HCT116 (cell line): Measurements from ENCODE around the gene CREG2. TPM values are rescaled to one million over a fixed set of nuclear protein-coding genes. Genes with fewer than 3 reads are reported as not detected.

Source experiments
- ATAC-seq: fragments of 200-7000 bp; cut with Tn5 transposase; 2 replicates; pipeline ENCODE4 v1.9.1; 2020; ENCODE audit warnings: mild to moderate bottlenecking, moderate library complexity
- BruUV-seq: library from RNA; stranded (reverse); fragments of 400-500 nt; replicated peaks from 2 replicates; lab custom pipeline; 2021; lab: Mats Ljungman, UMichigan
- CTCF ChIA-PET: fragments of 300-600 bp; sonication (Branson Sonifier 250); formaldehyde crosslinking; loops from one replicate; lab custom pipeline; 2021; ENCODE audit warnings: antibody characterized with exemption; lab: Charles Lee
- POLR2A ChIA-PET: fragments of 300-600, 350-600 bp; sonication (Branson Sonifier 250); formaldehyde crosslinking; loops from one replicate; lab custom pipeline; 2021; ENCODE audit warnings: antibody characterized with exemption; lab: Charles Lee
- RAD21 ChIA-PET, 2 experiments: fragments of 300-600 bp; sonication (Branson Sonifier 250); formaldehyde crosslinking; loops; one replicate each; lab custom pipeline; 2023; ENCODE audit warnings: low total read pairs in 2 of 2; ENCODE audit not compliant: uncharacterized antibody in 2 of 2, unreplicated experiment in 2 of 2, low non-redundant PET in 1 of 2; lab: Charles Lee
- DNase-seq: peaks from one replicate; pipeline ENCODE4 v3.0.0-alpha.2; 2010; ENCODE audit warnings: low read depth, low spot score
- H2AFZ ChIP-seq: fragments of 200-600 bp; shearing (Covaris generic), sonication (generic); 2 replicates; pipeline ENCODE4 v1.6.1; 2017; ENCODE audit warnings: low read depth, mixed run types, mixed read lengths, antibody characterized with exemption, low read length; ENCODE audit not compliant: poor library complexity, severe bottlenecking
- H3K27ac ChIP-seq: 2 replicates; pipeline ENCODE4 v1.5.1; 2012; ENCODE audit warnings: low read depth, low read length
- H3K27me3 ChIP-seq: fragments of 200-600 bp; sonication (generic); 2 replicates; pipeline ENCODE4 v1.6.1; 2016; ENCODE audit warnings: mixed run types, low read length, mixed read lengths; ENCODE audit not compliant: insufficient read depth
- H3K36me3 ChIP-seq, 2 experiments: fragments of 200-500 bp in 1 of 2; fragments of 200-600 bp in 1 of 2; sonication (Bioruptor generic) in 1 of 2; sonication (generic) in 1 of 2; 2 replicates each; pipeline versions ENCODE4 v1.5.1 to v1.6.1; 2014 to 2016; ENCODE audit warnings: low read length in 2 of 2, inconsistent platforms in 1 of 2, mixed read lengths in 1 of 2, mixed run types in 1 of 2; ENCODE audit not compliant: insufficient read depth in 2 of 2, control insufficient read depth in 1 of 2
- H3K4me1 ChIP-seq, 2 experiments: fragments of 200-600 bp in 1 of 2; sonication (generic) in 1 of 2; 2 replicates each; pipeline versions ENCODE4 v1.5.1 to v1.6.1; 2012 to 2017; ENCODE audit warnings: low read length in 2 of 2, inconsistent platforms in 1 of 2, mild to moderate bottlenecking in 1 of 2, mixed read lengths in 1 of 2, mixed run types in 1 of 2, moderate library complexity in 1 of 2; ENCODE audit not compliant: insufficient read depth in 2 of 2, control insufficient read depth in 1 of 2
- H3K4me2 ChIP-seq: fragments of 200-600 bp; sonication (generic); 2 replicates; pipeline ENCODE4 v1.6.1; 2017; ENCODE audit warnings: mixed run types, low read length, mixed read lengths
- H3K4me3 ChIP-seq, 2 experiments: fragments of 200-600 bp in 1 of 2; sonication (generic) in 1 of 2; replicated peaks in 1 of 2; 2 replicates each; pipeline ENCODE4 v1.5.1; 2011 to 2016; ENCODE audit warnings: low read length in 2 of 2, control low read depth in 1 of 2, low read depth in 1 of 2, mild to moderate bottlenecking in 1 of 2, mixed read lengths in 1 of 2, mixed run types in 1 of 2
- H3K79me2 ChIP-seq: fragments of 200-600 bp; sonication (generic); 2 replicates; pipeline ENCODE4 v1.6.1; 2017; ENCODE audit warnings: mild to moderate bottlenecking, mixed run types, low read length, moderate library complexity, mixed read lengths; ENCODE audit not compliant: insufficient read depth
- H3K9ac ChIP-seq: fragments of 200-600 bp; sonication (generic); 2 replicates; pipeline ENCODE4 v1.6.1; 2016; ENCODE audit warnings: low read length, mixed read lengths
- H3K9me2 ChIP-seq: fragments of 200-600 bp; sonication (generic), shearing (Covaris generic); 2 replicates; pipeline ENCODE4 v1.6.1; 2017; ENCODE audit warnings: mixed run types, mild to moderate bottlenecking, moderate library complexity; ENCODE audit not compliant: insufficient read depth
- H3K9me3 ChIP-seq, 2 experiments: fragments of 200-500 bp in 1 of 2; fragments of 200-600 bp in 1 of 2; sonication (Bioruptor generic) in 1 of 2; sonication (generic) in 1 of 2; 2 replicates each; pipeline ENCODE4 v1.6.1; 2014 to 2017; ENCODE audit warnings: low read length in 2 of 2, mixed read lengths in 2 of 2, inconsistent platforms in 1 of 2, low read depth in 1 of 2, mild to moderate bottlenecking in 1 of 2, mixed run types in 1 of 2, moderate library complexity in 1 of 2; ENCODE audit not compliant: control insufficient read depth in 1 of 2, insufficient read depth in 1 of 2
- H4K20me1 ChIP-seq: fragments of 200-600 bp; sonication (generic), shearing (Covaris generic); 2 replicates; pipeline ENCODE4 v1.6.1; 2017; ENCODE audit warnings: mixed run types, mild to moderate bottlenecking, moderate library complexity; ENCODE audit not compliant: insufficient read depth
- CEBPB ChIP-seq: IDR thresholded peaks from 2 replicates; pipeline ENCODE4 v1.6.1; 2012; ENCODE audit warnings: low read depth
- EGR1 ChIP-seq: IDR thresholded peaks from 2 replicates; pipeline ENCODE4 v1.6.1; 2012; ENCODE audit warnings: low read depth
- EZH2 ChIP-seq: fragments of 200-600 bp; sonication (generic); IDR thresholded peaks from 2 replicates; pipeline ENCODE4 v1.6.1; 2017; ENCODE audit warnings: antibody characterized with exemption, mixed run types
- EZH2phosphoT487 ChIP-seq: fragments of 200-600 bp; IDR thresholded peaks from 2 replicates; pipeline ENCODE4 v1.6.1; 2018; ENCODE audit warnings: antibody characterized with exemption, borderline replicate concordance
- JUND ChIP-seq: IDR thresholded peaks from 2 replicates; pipeline ENCODE4 v1.6.1; 2012
- RAD21 ChIP-seq: IDR thresholded peaks from 2 replicates; pipeline ENCODE4 v1.6.1; 2012; ENCODE audit warnings: low read depth, mild to moderate bottlenecking
- SIN3A ChIP-seq: IDR thresholded peaks from 2 replicates; pipeline ENCODE4 v1.6.1; 2012; ENCODE audit warnings: low read depth
- SP1 ChIP-seq: IDR thresholded peaks from 2 replicates; pipeline ENCODE4 v1.6.1; 2012; ENCODE audit warnings: low read depth
- YY1 ChIP-seq: IDR thresholded peaks from 2 replicates; pipeline ENCODE4 v1.6.1; 2011; ENCODE audit warnings: low read length, low read depth, moderate library complexity, mild to moderate bottlenecking; ENCODE audit not compliant: insufficient replicate concordance; ENCODE audit errors: extremely low read depth
- ZNF274 ChIP-seq: fragments of 200-500 bp; sonication (Bioruptor generic); IDR thresholded peaks from 2 replicates; pipeline ENCODE4 v1.6.1; 2014; ENCODE audit warnings: mild to moderate bottlenecking, low read depth, low read length, inconsistent platforms
- intact Hi-C: fragments of 100-400 bp; cut with micrococcal nuclease; formaldehyde crosslinking; loops from 2 replicates; pipeline ENCODE4 v1.10.0; 2022
- total RNA-seq: library from RNA; stranded (reverse); gene quantifications from one replicate; pipeline ENCODE4 v1.2.1, GENCODE V29; 2021; ENCODE audit not compliant: unreplicated experiment

Gene CREG2
- total RNA-seq, 1 experiment from 2014 or later = 0.12 TPM

GRCh38 chr2:101359410-101359954 lies 27.8 kb downstream of the CREG2 start:
- intact Hi-C loops = no loop called here
- no TSS peak for BruUV-seq
- ChIA-PET CTCF (interaction anchor here (0.7 kb wide), 1 partner anchor 50 kb away, joined by 3 read pairs; no protein-coding TSS in a partner anchor), POLR2A (no interaction called here), RAD21 (no interaction called here)
- Histone ChIP-seq H3K27me3 (no peaks in the 10 kb centered on the region), H3K4me2 (peak overlapping the region; percentile 68), H4K20me1 (no peaks in the 10 kb centered on the region), H3K9me3 (no peaks in the 10 kb centered on the region), H3K9me2 (no peaks in the 10 kb centered on the region), H3K4me3 (peak overlapping the region in 1 of 2 experiments; percentile 15; a peak in 2 of 4 replicates), H3K36me3 (no peaks in the 10 kb centered on the region), H3K9ac (no peak overlapping the region), H2AFZ (peak overlapping the region; percentile 81), H3K4me1 (peaks cover 51 to 66% of the 10 kb centered on the region in 2 experiments), H3K79me2 (no peaks in the 10 kb centered on the region), H3K27ac (no peak overlapping the region; the same call in 1 of the 2 replicates)
- ATAC-seq (no peak), DNase-seq (no peak)
- TF ChIP-seq YY1 (no peak), EGR1 (no peak), CEBPB (no peak), SP1 (no peak), SIN3A (no peak), JUND (no peak), EZH2phosphoT487 (no peak), EZH2 (no peak), RAD21 (no peak)

GRCh38 chr2:101357376-101357775 lies 29.9 kb downstream of the CREG2 start:
- no peaks in the 10 kb centered on the region for H3K36me3 ChIP-seq
- H3K9me2 ChIP-seq = no peaks in the 10 kb centered on the region
- no peak overlapping the region for H3K4me2 ChIP-seq
- no peaks in the 10 kb centered on the region for H3K79me2 ChIP-seq
- H3K9me3 ChIP-seq = no peaks in the 10 kb centered on the region
- no peak for ATAC-seq
- H2AFZ ChIP-seq = no peak overlapping the region
- H3K4me1 ChIP-seq = peaks cover 43 to 59% of the 10 kb centered on the region in 2 experiments
- no peaks in the 10 kb centered on the region for H4K20me1 ChIP-seq
- POLR2A ChIA-PET = no interaction called here
- H3K4me3 ChIP-seq = no peak overlapping the region
- no TSS peak for BruUV-seq
- no peak overlapping the region for H3K9ac ChIP-seq
- TF ChIP-seq EZH2phosphoT487 (no peak), ZNF274 (no peak)
- no peak for DNase-seq
- CTCF ChIA-PET = interaction anchor here (1.9 kb wide), 1 partner anchor 15 kb away, joined by 10 read pairs; no protein-coding TSS in a partner anchor
- intact Hi-C loops = no loop called here
- no peaks in the 10 kb centered on the region for H3K27me3 ChIP-seq
- RAD21 ChIA-PET = no interaction called here
- H3K27ac ChIP-seq = no peak overlapping the region
